Renal pelvis (tissue), 12 donors: ENCODE results near the gene YBX3. TPM values are rescaled to one million over a fixed set of nuclear protein-coding genes. Genes with fewer than 3 reads are reported as not detected.
A peak's percentile ranks its signal among the peaks of the same experiment; 100 is the strongest.
"Not testable (repeated sequence)": the region's sequence is repeated elsewhere in the genome, so short reads cannot be mapped to it uniquely, and the experiment has no call there.

Source experiments
- DNase-seq: peaks from one replicate; pipeline ENCODE4 v3.0.0-alpha.2; 2013
- long read RNA-seq, 16 experiments: transcript quantifications; one replicate each; lab custom pipeline, GENCODE V29; 2026
- polyA plus RNA-seq, 3 donors: library from polyadenylated mRNA; unstranded; fragments of 120-200 nt; gene quantifications; one replicate each; pipeline ENCODE4 v1.2.1, GENCODE V29; 2013; ENCODE audit not compliant: insufficient read length in 3 of 3

The YBX3 gene
- 100 to 1,000 TPM; 224 to 279 (median 226) TPM for polyA plus RNA-seq
- long read RNA-seq, donor 1, transcript YBX3-201 (10 exons, 1,796 nt): major isoform, 36 of 92 reads
- long read RNA-seq, donor 1, transcript YBX3-202 (9 exons, 1,708 nt): minor isoform, 10 of 92 reads
- long read RNA-seq, donor 1, partial matches to known transcripts: 43 of 92 reads
- long read RNA-seq, donor 1, other reads (novel, unspliced or antisense): 0 of 92 reads
- long read RNA-seq, donor 2, transcript YBX3-202 (9 exons, 1,708 nt): minor isoform, 11 of 83 reads
- long read RNA-seq, donor 2, transcript YBX3-201 (10 exons, 1,796 nt): major isoform, 30 of 83 reads
- long read RNA-seq, donor 2, partial matches to known transcripts: 40 of 83 reads
- long read RNA-seq, donor 2, other reads (novel, unspliced or antisense): 0 of 83 reads
- long read RNA-seq, donor 3, transcript YBX3-201 (10 exons, 1,796 nt): major isoform, 36 of 88 reads
- long read RNA-seq, donor 3, transcript YBX3-202 (9 exons, 1,708 nt): minor isoform, 12 of 88 reads
- long read RNA-seq, donor 3, partial matches to known transcripts: 35 of 88 reads
- long read RNA-seq, donor 3, other reads (novel, unspliced or antisense): 0 of 88 reads
- long read RNA-seq, donor 4, transcript YBX3-201 (10 exons, 1,796 nt): major isoform, 26 of 70 reads
- long read RNA-seq, donor 4, transcript YBX3-202 (9 exons, 1,708 nt): minor isoform, 9 of 70 reads
- long read RNA-seq, donor 4, partial matches to known transcripts: 34 of 70 reads
- long read RNA-seq, donor 4, other reads (novel, unspliced or antisense): 0 of 70 reads
- long read RNA-seq, donor 5, transcript YBX3-201 (10 exons, 1,796 nt): major isoform, 9 of 19 reads
- long read RNA-seq, donor 5, partial matches to known transcripts: 5 of 19 reads
- long read RNA-seq, donor 5, other reads (novel, unspliced or antisense): 0 of 19 reads
- long read RNA-seq, donor 6, transcript YBX3-202 (9 exons, 1,708 nt): minor isoform, 7 of 97 reads
- long read RNA-seq, donor 6, transcript YBX3-201 (10 exons, 1,796 nt): major isoform, 30 of 97 reads
- long read RNA-seq, donor 6, partial matches to known transcripts: 54 of 97 reads
- long read RNA-seq, donor 6, other reads (novel, unspliced or antisense): 0 of 97 reads
- long read RNA-seq, donor 7, transcript YBX3-201 (10 exons, 1,796 nt): major isoform, 34 of 90 reads
- long read RNA-seq, donor 7, transcript YBX3-202 (9 exons, 1,708 nt): minor isoform, 17 of 90 reads
- long read RNA-seq, donor 7, partial matches to known transcripts: 34 of 90 reads
- long read RNA-seq, donor 7, other reads (novel, unspliced or antisense): 0 of 90 reads
- long read RNA-seq, donor 8, transcript YBX3-202 (9 exons, 1,708 nt): minor isoform, 5 of 24 reads
- long read RNA-seq, donor 8, transcript YBX3-201 (10 exons, 1,796 nt): major isoform, 10 of 24 reads
- long read RNA-seq, donor 8, partial matches to known transcripts: 5 of 24 reads
- long read RNA-seq, donor 8, other reads (novel, unspliced or antisense): 0 of 24 reads
- long read RNA-seq, donor 9, transcript YBX3-202 (9 exons, 1,708 nt): minor isoform, 13 of 84 reads
- long read RNA-seq, donor 9, transcript YBX3-201 (10 exons, 1,796 nt): major isoform, 28 of 84 reads
- long read RNA-seq, donor 9, partial matches to known transcripts: 37 of 84 reads
- long read RNA-seq, donor 9, other reads (novel, unspliced or antisense): 0 of 84 reads
- long read RNA-seq, donor 10, transcript YBX3-201 (10 exons, 1,796 nt): major isoform, 34 of 106 reads
- long read RNA-seq, donor 10, transcript YBX3-202 (9 exons, 1,708 nt): minor isoform, 8 of 106 reads
- long read RNA-seq, donor 10, partial matches to known transcripts: 60 of 106 reads
- long read RNA-seq, donor 10, other reads (novel, unspliced or antisense): 0 of 106 reads
- long read RNA-seq, donor 11, transcript YBX3-202 (9 exons, 1,708 nt): minor isoform, 8 of 52 reads
- long read RNA-seq, donor 11, transcript YBX3-201 (10 exons, 1,796 nt): major isoform, 20 of 52 reads
- long read RNA-seq, donor 11, partial matches to known transcripts: 20 of 52 reads
- long read RNA-seq, donor 11, other reads (novel, unspliced or antisense): 0 of 52 reads
- long read RNA-seq, donor 12, transcript YBX3-201 (10 exons, 1,796 nt): major isoform, 35 of 110 reads
- long read RNA-seq, donor 12, transcript YBX3-202 (9 exons, 1,708 nt): minor isoform, 17 of 110 reads
- long read RNA-seq, donor 12, partial matches to known transcripts: 52 of 110 reads
- long read RNA-seq, donor 12, other reads (novel, unspliced or antisense): 0 of 110 reads
- long read RNA-seq, donor 13, transcript YBX3-201 (10 exons, 1,796 nt): major isoform, 9 of 37 reads
- long read RNA-seq, donor 13, partial matches to known transcripts: 20 of 37 reads
- long read RNA-seq, donor 13, other reads (novel, unspliced or antisense): 0 of 37 reads
- long read RNA-seq, donor 14: 0 reads
- long read RNA-seq, donor 15, transcript YBX3-201 (10 exons, 1,796 nt): major isoform, 28 of 95 reads
- long read RNA-seq, donor 15, transcript YBX3-202 (9 exons, 1,708 nt): minor isoform, 17 of 95 reads
- long read RNA-seq, donor 15, partial matches to known transcripts: 44 of 95 reads
- long read RNA-seq, donor 15, other reads (novel, unspliced or antisense): 0 of 95 reads
- long read RNA-seq, donor 16, transcript YBX3-202 (9 exons, 1,708 nt): minor isoform, 10 of 124 reads
- long read RNA-seq, donor 16, transcript YBX3-201 (10 exons, 1,796 nt): major isoform, 34 of 124 reads
- long read RNA-seq, donor 16, partial matches to known transcripts: 74 of 124 reads
- long read RNA-seq, donor 16, other reads (novel, unspliced or antisense): 0 of 124 reads

DNA sequence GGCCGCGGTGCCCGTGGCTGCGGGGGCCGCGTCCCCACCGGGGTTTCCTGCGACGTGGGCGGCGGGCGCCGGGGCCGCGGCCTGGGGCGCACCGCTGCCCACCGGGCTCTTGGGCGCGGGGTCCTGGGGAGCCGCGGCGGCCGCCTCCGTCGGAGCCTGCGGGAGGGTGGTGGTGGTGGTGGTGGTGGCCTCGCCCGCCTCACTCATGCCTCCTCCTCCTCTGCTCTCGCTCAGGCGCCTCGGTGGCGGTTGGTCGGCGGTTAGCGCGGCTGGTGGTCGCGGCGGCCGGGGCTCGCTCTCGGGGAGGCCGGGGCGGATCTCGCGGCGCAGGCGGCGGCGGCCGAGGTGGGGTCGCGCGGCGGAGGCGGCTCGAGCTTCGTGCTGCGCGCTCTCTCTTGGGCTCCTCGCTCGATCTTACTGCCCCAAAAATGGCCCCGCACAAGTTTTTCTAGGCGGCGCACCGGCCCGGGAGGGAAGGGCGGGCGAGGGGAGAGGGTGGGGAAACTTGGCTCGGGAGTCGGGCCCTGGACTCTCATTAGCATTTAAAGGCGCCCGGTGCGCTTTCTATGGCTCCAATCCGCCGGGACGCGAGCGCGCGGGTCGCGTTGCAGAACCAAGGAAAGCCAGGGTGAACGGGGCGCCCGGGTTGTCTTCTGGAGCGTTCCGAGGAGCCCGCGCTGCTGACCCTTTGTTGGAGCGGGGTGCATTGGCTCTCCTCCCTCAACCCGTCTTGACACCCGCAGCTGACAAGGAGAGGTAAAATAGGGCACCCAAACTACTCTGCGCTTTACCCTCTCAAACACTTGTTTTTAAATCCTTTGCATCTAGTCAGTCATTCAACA, at the start of gene YBX3:
Gene YBX3, minus strand, starts transcription at position 419 of the 842 bp plus-strand sequence. Its CDS starts 212 bp downstream, at position 207.
- peak; percentile 85 for DNase-seq

DNA sequence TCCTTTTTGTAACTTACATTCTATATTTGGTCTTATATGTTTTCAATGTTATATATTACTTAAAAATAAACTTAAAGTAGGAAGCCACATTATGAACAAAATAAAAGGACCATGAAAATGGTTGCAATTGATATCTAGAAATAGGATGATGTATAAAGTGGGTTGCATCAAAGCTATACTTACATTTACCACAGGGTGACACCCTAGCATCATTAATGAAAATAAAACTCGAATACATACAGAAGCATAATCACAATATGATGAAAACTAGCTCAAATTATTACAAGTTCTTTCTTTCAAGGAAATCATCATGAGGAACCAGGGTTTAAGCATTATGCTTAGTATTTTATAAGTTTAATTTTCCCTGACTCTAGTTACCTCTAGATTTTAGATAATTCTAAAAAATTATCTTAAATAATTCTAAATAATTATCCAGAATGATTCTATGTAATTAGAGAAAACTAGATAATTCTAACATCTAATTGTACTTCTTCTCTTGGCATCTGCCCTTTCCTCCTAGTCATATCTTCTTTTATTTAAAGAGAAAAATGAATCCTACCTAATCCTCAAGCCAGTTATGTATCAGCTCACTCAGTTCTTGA, 48.1 kb upstream of the YBX3 start:
- DNase-seq: peak; percentile 12

DNA sequence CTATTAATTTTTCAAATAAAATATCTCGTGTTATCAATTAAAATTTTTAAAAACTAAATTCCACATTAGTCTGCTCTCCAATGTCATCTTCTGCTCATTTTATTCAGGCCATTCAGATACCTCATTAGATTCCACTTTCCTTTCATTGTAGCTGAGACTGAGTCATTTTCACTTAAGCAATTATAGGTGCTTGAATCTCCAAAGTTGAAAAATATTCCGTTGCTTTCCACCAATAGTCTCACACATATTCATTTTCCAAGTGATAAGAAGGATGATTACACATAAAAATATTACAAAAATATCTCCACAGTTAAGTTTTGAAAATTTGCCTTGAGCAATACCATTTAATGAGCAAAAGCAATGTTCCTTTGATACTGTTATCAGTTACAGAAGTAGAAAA, 36.5 kb upstream of the YBX3 start:
- no peak for DNase-seq

DNA sequence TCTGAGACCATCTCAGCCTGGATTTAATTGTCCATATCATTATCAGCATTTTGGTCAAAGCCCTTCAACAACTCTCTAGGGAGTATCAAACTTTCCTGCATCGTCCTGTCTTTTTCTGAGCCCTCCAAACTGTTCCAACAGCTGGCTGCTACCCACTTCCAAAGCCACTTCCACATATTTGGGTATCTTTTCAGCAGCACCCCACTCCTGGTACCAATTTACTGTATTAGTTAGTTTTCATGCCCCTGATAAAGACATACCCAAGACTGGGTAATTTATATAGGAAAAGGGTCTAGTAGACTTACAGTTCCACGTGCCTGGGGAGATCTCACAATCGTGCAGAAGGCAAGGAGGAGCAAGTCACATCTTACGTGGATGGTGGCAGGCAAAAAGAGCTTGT, 33.1 kb upstream of the YBX3 start:
- DNase-seq: no peak

DNA sequence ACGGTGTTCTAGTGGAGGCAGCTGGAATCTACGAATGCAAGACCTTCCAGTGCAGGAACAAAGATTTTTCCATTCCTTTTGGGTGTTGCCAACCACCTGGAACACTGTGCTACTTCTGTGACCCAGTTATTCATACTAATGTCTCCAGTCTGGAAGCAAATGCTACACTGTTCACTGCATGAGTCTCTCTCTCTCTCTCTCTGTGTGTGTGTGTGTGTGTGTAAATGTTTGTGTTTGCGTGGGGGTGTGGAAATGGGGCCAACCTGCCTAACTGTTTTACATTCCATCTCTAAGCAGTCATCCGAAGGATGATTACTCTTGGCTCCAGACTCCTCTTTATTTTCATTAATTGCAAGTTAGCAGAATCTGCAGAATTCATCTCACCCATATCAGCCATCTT, 29.9 kb upstream of the YBX3 start:
- peak; percentile 17 for DNase-seq

DNA sequence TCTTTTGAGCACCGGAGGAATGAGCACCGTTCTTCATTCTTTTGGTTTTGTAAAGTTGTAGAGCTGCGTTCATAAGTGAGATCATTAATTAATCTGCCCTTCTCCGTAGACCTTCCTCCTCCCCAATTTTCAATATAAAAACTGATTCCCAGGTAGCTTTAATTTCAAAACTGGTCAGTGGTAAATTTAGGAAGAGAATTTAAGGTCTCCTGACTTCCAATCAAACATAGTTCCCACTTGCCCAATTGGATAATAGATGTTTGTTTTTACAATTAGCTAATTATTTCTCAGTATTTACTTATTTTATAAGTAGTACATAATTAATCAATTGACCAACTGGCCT, 27.2 kb upstream of the YBX3 start:
- DNase-seq: no peak

DNA sequence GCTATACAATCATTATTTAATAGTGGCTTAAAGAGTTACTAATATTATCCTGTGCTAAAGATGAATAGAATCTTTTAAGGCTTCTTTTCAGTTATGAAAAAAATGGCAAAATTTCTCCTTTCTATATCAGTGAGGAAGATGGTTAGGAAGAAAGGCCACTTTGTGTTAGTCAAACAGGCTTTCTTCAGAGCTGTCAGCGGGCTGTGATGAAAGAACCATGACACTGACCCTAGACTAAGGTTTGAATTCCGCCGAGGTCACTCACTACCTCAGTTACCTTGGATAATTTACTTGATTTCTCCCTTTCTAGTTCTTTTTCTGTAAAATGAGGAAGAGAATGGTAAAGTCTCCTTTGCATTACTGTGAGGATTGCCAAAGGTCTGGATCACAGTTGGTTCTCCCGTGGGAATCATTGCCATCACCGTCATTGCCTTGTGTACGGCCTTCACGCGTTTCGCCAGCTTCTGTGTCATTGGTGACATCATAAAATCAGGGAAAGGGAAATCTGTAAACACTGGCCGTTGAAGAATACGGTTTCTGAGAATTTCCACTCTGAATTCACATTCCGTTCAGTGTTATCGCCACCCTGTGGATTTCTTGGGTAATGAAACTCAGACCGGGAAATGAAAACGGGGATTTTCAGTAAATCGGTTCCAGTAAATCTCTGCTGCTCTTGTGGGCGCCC, 26.7 kb upstream of the YBX3 start:
- DNase-seq: peak; percentile 91

DNA sequence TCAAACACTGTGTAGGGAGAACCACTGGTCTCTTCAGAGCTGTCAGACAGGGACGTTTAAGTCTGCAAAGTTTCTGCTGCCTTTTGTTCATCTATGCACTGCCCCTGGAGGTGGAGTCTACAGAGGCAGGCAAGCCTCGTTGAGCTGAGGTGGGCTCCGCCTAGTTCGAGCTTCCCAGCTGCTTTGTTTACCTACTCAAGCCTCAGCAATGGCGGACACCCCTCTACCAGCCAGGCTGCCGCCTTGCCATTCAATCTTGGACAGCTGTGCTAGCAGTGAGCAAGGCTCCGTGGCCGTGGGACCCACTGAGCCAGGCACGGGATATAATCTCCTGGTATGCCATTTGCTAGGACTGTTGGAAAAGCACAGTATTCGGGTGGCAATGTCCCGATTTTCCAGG, 24.6 kb upstream of the YBX3 start:
- no peak for DNase-seq

DNA sequence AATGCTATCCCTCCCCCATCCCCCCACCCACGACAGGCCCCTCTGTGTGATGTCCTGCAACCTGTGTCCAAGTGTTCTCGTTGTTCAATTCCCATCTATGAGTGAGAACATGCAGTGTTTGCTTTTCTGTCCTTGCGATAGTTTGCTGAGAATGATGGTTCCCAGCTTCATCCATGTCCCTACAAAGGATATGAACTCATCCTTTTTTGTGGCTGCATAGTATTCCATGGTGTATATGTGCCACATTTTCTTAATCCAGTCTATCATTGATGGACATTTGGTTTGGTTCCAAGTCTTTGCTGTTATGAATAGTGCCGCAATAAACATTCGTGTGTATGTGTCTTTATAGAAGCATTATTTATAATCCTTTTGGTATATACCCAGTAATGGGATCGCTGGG, 20.3 kb upstream of the YBX3 start:
- not testable (repeated sequence) for DNase-seq

DNA sequence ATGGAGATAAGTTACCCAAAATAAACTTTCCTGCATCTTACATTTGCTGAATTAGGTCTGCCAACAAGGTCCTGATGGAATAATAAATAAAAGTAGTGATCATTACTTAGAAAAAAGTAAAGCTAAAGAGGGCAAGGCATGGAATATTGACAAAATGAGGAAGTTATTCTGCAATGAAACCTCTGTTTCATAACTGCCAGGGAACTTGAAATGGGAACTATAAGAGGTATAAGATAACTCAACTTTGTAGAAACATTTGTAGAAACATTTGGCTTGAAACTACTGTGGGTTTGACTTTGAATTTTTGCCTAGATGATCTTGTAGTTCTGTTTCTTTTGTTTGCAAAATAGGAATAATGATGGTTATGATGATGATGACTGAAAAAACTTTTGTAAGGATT, 18.7 kb upstream of the YBX3 start:
- no peak for DNase-seq

DNA sequence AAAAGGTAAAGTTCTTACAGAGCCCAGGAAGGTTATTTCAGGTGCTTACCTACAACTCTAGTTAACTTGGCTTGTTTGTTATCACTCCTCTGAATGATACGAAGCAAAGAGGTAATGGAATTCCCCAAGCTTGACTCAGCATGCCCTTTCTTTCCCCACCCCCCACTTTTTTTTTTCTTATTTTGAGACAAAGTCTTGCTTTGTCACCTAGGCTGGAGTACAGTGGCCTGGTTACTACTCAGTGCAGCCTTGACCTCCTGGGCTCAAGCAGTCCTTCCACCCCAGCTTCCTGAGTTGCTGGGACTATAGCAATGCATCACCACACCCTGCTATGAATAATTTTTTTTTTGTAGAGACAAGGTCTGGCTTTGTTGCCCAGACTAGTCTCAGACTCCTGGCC, 17.1 kb upstream of the YBX3 start:
- no peak for DNase-seq

DNA sequence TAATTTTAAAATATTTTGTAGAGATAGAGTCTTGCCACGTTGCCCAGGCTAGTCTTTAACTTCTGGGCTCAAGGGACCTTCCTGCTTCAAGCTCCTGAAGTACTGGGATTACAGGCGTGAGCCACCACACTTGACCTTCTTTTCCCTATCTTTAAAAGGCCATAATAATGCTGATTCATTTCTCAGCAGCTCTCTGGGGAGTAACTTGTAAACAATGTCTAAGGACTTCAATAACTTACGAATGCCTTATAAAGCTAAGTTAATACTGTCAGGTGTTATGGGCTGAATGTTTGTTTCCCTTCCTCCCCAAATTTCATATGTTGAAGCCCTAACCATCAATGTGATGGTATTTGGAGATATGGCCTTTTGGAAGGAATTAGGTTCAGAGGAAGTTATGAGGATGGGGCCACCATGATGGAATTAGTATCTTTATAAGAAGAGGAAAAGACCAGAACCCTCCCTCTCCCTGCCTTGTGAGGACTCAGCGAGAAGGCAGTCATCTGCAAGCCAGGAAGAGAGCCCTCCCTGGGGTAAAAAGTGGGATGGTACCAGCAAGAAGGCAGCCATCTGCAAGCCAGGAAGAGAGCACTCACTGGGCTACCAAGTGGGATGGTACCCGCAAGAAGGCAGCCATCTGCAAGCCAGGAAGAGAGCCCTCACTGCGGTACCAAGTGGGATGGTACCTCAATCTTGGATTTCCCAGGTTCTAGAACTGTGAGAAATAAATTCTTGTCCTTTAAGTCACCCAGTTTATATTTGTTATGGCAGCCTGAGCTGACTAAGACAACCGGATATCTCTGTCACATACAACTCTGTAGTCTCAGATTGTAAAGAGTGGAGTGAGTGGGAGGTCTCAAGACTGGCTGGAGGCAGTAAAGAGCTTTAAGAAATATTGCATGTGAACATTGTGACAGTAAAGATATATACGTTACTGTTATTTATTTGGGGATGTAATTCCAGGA, 16.3 kb upstream of the YBX3 start:
- DNase-seq: no peak

DNA sequence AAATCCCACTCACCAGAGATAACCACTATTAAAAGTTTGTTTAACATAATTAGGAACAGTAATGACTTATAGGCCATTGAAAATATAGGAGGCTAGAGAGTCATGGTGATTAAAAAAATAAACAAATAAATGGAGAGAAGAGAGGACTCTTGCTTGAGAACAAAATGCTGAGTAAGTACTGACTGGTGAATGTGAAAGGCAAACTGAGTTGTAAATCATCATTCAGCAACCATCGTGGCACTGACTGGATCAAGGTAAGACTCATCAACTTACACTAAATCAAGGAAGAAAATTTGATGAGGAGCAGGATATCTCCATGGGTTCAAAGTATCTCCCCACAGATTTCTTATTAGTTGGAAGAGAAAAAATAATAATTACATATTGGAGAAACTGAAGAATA, 14.1 kb upstream of the YBX3 start:
- no peak for DNase-seq

DNA sequence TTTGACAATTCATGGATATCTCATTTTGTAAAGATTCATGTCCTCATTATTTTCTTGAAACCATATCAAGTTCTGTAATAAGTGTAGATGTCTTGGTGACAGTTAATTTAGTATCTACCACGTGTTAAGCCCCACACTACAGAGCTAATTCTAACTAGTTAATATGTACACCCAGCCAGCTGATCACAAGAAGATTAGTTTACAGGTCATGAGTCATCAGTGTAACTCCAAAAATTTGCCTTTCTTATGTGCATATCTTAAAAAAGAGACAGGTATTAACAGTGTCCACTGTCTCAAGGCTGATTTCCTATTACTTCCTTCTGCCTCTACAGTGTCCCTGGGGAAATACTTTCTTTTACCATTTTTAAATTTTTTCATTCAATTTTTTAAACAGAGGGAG, 13.3 kb upstream of the YBX3 start:
- DNase-seq: no peak

DNA sequence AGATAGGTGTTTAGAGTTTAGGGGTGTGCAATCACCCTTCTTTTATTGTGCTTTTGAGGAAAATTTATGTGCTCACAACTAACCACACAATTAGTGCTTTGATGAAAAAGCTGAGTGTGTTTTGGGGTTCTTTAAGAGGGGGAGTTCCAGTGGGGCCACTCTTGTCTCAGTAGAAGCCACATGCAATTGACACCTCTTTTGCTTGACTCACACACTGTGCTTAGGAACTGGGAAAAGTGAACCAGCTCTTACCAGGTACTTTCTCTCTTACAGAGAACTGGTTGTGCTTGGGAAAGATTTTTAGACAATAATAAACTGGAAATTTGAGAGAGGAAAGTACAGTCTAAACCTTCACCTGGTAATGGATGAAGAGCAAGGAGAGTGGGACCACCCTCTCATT, 12.3 kb upstream of the YBX3 start:
- no peak for DNase-seq

DNA sequence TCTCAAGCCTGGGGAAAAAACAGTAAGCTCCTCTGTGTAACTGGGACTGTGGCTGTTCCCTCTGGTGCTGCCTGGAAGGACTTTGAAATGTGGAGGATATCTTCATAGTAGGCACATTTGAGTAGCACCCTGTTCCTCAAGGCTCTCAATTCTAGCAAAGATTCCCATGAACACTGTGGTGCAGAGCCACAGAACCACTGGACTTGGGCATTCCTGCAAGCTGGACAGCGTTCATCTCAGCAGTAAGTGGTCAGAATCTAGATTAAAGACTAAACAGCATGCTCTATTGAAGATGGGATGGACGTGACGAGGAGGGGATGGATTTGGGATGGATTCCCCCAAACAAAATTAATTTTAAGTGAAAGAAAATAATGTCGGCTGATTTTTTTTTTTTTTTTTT, 9.4 kb upstream of the YBX3 start:
- DNase-seq: no peak
